ENCODE measurements around the gene DAB2. TPM values are rescaled to one million over a fixed set of nuclear protein-coding genes. Genes with fewer than 3 reads are reported as not detected.
"Not testable (repeated sequence)": the region's sequence is repeated elsewhere in the genome, so short reads cannot be mapped to it uniquely, and the experiment has no call there.

Gene DAB2
- total RNA-seq, 2 experiments from 2014 or later: not detected

DNA sequence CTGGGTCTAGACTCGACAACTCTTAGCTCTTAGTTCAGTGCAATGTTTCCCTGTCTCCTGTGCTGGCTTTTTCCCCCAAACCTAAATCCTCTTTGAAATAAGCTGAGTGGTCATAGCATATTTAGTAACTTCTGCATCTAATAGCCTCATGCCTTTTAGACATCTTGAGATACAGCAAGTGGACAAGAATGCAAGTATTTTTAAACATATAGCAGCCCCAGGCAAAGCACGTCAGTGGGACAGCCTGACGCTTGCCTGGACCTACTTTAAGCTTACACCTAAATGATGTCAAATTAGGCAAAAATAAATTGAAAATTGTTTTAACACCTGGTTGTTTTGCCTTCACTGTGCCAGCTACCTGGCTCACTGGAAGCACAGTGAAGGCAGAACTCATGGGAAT lies 68.5 kb downstream of the DAB2 start:
- CTCF ChIA-PET: no interaction called here
- Mint-ChIP-seq H3K36me3 (no peaks in the 10 kb centered on the region), H3K4me1 (no peaks in the 10 kb centered on the region), H3K27ac (no peak overlapping the region), H3K9me3 (ENCODE audit: low read depth) (peaks cover 12% of the 10 kb centered on the region), H3K27me3 (peaks cover 3% of the 10 kb centered on the region), H3K4me3 (no peak overlapping the region)
- DNase-seq (no peak), ATAC-seq (no peak)

DNA sequence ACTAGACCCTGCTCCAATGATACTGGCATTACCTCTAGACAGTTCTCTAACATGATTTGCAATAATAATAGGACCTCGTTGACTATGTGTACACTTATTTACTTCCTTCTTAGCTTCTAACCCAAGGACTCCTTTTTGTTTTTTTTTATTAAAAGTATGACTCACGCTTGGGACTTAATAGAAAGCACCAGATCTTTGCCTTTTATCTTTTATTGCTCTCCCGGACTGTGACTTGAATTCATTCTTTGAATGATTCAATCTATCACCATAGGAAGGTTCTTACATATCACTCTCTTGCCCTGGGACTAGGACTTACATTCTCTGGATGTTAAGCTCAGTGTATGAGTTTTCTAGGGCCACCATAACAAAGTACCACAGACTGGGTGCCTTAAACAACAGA lies 69.5 kb downstream of the DAB2 start:
- Mint-ChIP-seq H3K4me3 (no peak overlapping the region), H3K4me1 (no peaks in the 10 kb centered on the region), H3K27me3 (no peaks in the 10 kb centered on the region), H3K9me3 (ENCODE audit: low read depth) (peaks cover 12% of the 10 kb centered on the region), H3K36me3 (no peaks in the 10 kb centered on the region), H3K27ac (no peak overlapping the region)
- CTCF ChIA-PET: no interaction called here
- DNase-seq (no peak), ATAC-seq (no peak)

DNA sequence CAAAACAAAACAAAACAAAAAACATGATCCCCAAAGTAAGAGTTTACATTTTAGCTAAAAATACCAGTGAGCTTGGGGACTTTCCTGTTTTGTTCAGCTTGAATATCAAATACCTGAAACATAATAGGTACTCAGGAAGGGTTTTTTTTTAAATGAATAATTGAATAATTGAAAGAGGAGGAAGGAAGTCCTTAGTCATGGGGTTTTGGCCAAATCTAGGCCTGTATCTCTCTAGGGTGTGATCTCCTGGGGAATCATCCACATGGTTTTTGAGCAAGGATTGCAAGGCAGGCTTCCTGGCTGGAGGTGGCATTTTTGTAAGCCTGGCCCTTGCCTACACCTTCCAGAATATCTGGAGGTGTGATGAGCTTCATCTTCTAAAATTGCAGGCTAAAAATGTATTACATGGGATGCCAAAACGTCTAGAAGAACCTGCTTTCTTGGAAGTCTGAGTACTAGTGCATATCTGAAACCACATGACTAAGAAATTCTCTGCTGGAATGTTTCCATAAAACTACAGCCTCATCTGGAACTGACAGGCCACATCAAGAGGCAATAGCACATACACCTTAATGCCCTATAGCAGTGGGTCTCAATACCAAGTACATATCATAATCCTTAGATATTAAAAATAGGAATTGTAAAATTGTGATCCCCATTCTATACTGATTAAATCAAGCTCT lies 70.9 kb downstream of the DAB2 start:
- Mint-ChIP-seq H3K27me3 (no peaks in the 10 kb centered on the region), H3K27ac (no peak overlapping the region), H3K4me1 (no peaks in the 10 kb centered on the region), H3K9me3 (ENCODE audit: low read depth) (peaks cover 18% of the 10 kb centered on the region), H3K4me3 (no peak overlapping the region), H3K36me3 (no peaks in the 10 kb centered on the region)
- no peak for ATAC-seq
- CTCF ChIA-PET: no interaction called here
- DNase-seq: no peak

DNA sequence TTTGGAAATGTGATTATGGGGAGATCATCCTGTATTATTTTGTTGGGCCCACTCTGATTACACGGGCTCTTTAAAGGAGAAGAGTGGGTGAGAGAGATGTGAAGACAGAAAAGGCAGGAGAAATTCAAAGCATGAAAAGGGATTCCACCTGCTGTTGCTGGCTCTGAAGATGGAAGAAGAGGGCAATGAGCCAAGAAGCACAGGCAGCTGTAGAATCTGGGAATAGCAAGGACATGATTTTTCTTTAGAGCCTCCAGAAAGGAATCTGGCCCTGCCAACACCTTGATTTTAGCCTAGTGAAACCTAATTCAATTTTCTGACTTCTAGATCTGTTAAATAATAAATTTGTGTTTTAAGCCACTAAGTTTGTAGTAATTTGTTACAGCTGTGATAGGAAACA lies 71.8 kb downstream of the DAB2 start:
- Mint-ChIP-seq H3K36me3 (no peaks in the 10 kb centered on the region), H3K27me3 (no peaks in the 10 kb centered on the region), H3K4me3 (no peak overlapping the region), H3K27ac (no peak overlapping the region), H3K9me3 (ENCODE audit: low read depth) (peaks cover 16% of the 10 kb centered on the region), H3K4me1 (no peaks in the 10 kb centered on the region)
- CTCF ChIA-PET: no interaction called here
- DNase-seq: no peak
- no peak for ATAC-seq

DNA sequence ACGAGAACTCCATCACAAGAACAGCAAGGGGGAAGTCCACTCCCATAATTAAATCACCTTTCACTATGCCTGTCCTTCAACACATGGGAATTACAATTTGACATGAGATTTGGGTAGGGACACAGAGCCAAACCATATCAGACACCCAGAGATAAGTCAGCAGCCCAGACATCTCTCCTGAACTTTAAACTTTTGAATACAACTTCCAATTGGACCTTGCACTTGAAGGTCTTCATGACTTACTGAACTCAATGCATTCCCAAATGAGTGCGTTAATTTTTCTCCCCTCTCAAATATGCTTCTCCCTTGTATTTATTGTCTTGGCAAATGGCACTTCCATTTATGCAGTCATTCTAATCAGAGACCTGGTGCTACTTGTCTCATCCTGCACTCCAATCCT lies 72.6 kb downstream of the DAB2 start:
- Mint-ChIP-seq H3K36me3 (no peaks in the 10 kb centered on the region), H3K4me3 (no peak overlapping the region), H3K9me3 (ENCODE audit: low read depth) (peaks cover 16% of the 10 kb centered on the region), H3K27me3 (no peaks in the 10 kb centered on the region), H3K4me1 (no peaks in the 10 kb centered on the region), H3K27ac (no peak overlapping the region)
- CTCF ChIA-PET: no interaction called here
- DNase-seq (no peak), ATAC-seq (no peak)

DNA sequence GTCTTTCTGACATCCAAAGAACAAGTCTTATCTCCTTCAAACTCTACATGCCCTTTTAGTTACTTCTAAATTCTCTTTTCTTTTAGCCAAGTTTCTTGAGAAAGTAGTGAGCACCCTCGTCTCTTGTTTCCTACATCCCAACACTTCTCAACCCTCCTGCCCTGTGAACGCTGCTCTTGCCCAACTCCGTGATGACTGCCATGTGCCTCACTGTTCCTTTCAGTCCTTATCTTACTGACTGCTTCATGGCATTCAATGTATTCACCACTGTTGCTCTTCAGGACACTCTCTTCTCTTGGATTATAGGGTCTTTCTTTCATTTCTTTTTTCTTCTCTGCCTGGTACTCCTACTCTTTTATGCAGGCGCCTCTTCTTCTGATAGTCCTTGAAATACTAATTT lies 75.3 kb downstream of the DAB2 start:
- Mint-ChIP-seq H3K27me3 (peaks cover 7% of the 10 kb centered on the region), H3K36me3 (no peaks in the 10 kb centered on the region), H3K4me1 (no peaks in the 10 kb centered on the region), H3K4me3 (no peak overlapping the region), H3K27ac (no peak overlapping the region), H3K9me3 (ENCODE audit: low read depth) (peaks cover 16% of the 10 kb centered on the region)
- CTCF ChIA-PET: no interaction called here
- no peak for ATAC-seq
- no peak for DNase-seq

DNA sequence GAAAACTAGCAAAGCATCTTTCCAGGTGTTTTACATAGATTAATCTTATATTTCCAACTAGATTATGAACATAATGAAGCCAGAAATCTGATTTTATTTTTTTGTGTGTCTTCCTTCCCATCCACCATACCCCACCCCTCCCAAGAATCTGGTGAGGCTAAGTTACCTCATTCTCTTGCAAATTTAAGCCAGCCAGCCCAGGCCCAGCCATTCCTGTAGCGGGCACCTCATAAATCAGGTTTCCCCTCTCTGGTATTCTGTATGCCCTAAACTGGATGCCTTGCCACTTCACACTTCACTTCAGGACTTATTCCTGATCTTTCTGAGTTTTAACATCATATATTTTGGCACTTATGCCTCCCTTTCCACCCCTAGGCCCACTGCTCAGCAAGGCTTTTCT lies 82.3 kb downstream of the DAB2 start:
- H3K4me3 Mint-ChIP-seq: no peak overlapping the region
- CTCF ChIA-PET: no interaction called here
- ATAC-seq (no peak), DNase-seq (no peak)
- peaks cover 15% of the 10 kb centered on the region for H3K27me3 Mint-ChIP-seq
- no peaks in the 10 kb centered on the region for H3K4me1 Mint-ChIP-seq
- no peaks in the 10 kb centered on the region for H3K36me3 Mint-ChIP-seq
- no peaks in the 10 kb centered on the region for H3K9me3 Mint-ChIP-seq (ENCODE audit: low read depth)
- no peak overlapping the region for H3K27ac Mint-ChIP-seq

DNA sequence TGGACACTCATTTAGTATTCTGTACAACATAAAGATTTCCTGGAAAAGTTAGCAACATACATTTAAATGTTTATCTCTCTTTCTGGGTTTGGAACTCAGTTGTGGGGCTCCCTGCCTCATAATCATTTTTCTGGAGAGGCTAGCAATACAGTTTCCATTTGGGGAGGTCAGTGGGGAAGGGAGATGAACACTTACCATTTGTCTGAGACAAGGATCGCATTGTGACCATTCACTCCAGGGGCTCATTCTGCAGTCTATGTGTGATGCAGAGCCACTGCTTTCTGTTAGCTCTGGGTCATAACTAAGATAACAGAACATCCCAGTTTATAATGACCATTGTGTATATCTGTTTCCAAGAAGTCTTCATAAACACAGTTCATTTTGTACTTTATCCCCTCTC lies 82.9 kb downstream of the DAB2 start:
- H3K9me3 Mint-ChIP-seq (ENCODE audit: low read depth): no peaks in the 10 kb centered on the region
- DNase-seq (no peak), ATAC-seq (no peak)
- H3K4me1 Mint-ChIP-seq: no peaks in the 10 kb centered on the region
- no peaks in the 10 kb centered on the region for H3K36me3 Mint-ChIP-seq
- no peak overlapping the region for H3K27ac Mint-ChIP-seq
- CTCF ChIA-PET: no interaction called here
- no peak overlapping the region for H3K4me3 Mint-ChIP-seq
- peaks cover 15% of the 10 kb centered on the region for H3K27me3 Mint-ChIP-seq

DNA sequence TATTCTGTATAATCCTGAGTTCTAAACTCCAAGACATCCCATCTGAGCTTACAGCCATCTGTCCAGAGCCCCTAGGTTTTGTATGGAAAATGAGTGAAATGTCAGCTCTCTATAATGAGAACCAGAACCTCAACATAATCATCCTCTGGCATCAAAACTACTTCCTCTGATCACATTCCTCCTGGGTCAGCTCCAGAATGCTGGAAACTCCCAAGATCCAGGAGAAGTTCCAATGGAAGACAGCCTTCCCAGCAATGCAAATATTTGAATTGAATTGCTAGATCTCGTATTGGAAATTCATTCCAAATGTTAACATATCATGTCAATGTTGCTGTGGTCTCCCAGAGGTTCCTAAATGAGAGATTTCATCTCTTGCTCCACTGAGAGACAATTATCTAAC lies 84.3 kb downstream of the DAB2 start:
- Mint-ChIP-seq H3K4me1 (no peaks in the 10 kb centered on the region), H3K9me3 (ENCODE audit: low read depth) (no peaks in the 10 kb centered on the region), H3K27ac (no peak overlapping the region), H3K27me3 (peaks cover 12% of the 10 kb centered on the region), H3K36me3 (no peaks in the 10 kb centered on the region), H3K4me3 (no peak overlapping the region)
- DNase-seq (no peak), ATAC-seq (no peak)
- CTCF ChIA-PET: no interaction called here

DNA sequence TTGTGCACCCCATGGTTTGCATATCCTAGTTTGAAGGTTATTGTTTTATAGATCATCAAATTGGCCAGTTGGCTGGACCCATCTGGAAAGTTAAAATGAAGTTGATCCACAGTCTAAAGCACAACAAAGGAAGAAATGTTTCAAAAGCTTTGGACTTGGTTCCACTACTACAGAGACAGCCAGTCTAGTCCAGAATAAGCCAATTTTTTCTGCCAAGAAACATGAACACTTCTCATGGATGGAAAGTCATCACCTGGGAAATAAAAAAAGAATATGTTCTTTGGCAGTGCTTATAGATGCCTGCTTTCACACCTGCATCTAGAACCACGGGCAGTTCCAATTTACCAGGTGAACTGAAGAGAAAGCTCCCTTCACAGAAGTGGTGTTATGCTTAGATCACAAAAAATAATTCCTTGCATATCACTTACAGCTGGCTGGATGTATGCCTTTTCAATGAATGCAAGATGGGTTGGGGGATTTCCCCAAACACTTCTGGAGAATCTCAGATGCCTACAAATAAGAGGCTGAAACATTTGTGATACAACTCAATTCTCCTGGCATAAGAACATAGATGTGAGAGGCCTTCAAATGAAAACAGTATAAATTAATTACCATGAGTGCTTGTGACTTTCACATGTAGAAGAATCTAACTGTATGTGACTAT lies 87.4 kb downstream of the DAB2 start:
- peaks cover 4% of the 10 kb centered on the region for H3K27me3 Mint-ChIP-seq
- ATAC-seq: no peak
- CTCF ChIA-PET: no interaction called here

DNA sequence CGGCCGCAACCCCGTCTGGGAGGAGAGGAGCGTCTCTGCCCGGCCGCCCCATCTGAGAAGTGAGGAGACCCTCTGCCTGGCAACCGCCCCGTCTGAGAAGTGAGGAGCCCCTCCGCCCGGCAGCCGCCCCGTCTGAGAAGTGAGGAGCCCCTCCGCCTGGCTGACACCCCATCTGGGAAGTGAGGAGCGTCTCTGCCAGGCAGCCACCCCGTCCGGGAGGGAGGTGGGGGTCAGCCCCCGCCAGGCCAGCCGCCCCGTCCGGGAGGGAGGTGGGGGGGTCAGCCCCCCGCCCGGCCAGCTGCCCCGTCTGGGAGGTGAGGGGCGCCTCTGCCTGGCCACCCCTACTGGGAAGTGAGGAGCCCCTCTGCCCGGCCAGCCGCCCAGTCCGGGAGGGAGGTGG lies 90.5 kb downstream of the DAB2 start:
- CTCF ChIA-PET; ATAC-seq; DNase-seq; H3K36me3 Mint-ChIP-seq; H3K9me3 Mint-ChIP-seq (ENCODE audit: low read depth); H3K4me3 Mint-ChIP-seq; H3K4me1 Mint-ChIP-seq; H3K27me3 Mint-ChIP-seq; H3K27ac Mint-ChIP-seq: not testable (repeated sequence)

More for the DNA sequence above, 87.4 kb downstream of the DAB2 start:
- no peak for DNase-seq
- Mint-ChIP-seq H3K36me3 (no peaks in the 10 kb centered on the region), H3K4me1 (no peaks in the 10 kb centered on the region), H3K4me3 (no peak overlapping the region), H3K27ac (no peak overlapping the region), H3K9me3 (ENCODE audit: low read depth) (no peaks in the 10 kb centered on the region)

DNA sequence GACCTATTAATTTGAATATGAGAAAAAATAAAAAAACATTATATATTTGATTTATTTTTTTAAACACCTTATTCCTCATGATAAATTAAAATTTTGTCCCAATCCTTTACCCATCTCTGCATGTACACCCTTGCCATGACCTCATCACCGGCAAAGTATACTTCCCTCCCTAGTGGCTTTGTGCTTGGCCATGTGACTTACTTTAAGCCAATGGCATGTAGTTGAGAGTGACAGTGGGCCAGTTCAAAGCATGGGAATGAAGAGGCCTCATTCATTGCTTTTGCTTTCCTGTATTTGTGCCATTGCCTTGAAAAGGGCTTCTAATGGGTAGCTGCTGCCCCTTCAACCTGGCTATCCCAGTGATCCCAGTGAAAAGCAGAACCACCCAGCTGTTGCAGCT lies 91.7 kb downstream of the DAB2 start:
- DNase-seq (no peak), ATAC-seq (no peak)
- no peaks in the 10 kb centered on the region for H3K4me1 Mint-ChIP-seq
- no peak overlapping the region for H3K4me3 Mint-ChIP-seq
- H3K27ac Mint-ChIP-seq: no peak overlapping the region
- no peaks in the 10 kb centered on the region for H3K9me3 Mint-ChIP-seq (ENCODE audit: low read depth)
- CTCF ChIA-PET: no interaction called here
- no peaks in the 10 kb centered on the region for H3K36me3 Mint-ChIP-seq
- no peaks in the 10 kb centered on the region for H3K27me3 Mint-ChIP-seq

DNA sequence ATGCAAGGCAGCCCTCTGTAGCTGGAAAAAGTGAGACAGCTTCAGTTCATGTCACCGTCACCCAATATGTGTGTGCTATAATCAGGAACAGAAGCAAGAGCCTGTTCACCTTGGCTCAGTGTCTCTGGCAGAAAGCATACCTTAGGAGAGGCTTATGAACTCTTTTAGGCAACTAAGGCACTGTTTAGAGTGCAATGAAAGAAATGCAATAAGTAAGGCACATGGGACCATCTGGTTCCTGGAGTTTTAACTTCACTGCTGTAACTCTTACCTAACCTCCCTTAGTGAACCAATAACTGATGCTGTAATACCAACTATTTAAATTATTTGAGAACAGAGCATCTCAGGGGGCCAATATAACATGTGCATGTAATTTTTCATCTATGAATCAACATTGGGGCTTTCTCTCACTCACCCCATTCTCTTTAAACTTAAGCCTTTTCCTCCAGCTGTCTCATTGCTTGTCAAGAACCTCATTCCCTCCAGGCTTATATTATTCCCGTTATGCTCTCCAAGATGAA lies 92.9 kb downstream of the DAB2 start:
- Mint-ChIP-seq H3K27me3 (no peaks in the 10 kb centered on the region), H3K36me3 (no peaks in the 10 kb centered on the region), H3K9me3 (ENCODE audit: low read depth) (no peaks in the 10 kb centered on the region), H3K27ac (no peak overlapping the region), H3K4me1 (no peaks in the 10 kb centered on the region), H3K4me3 (no peak overlapping the region)
- DNase-seq: no peak
- ATAC-seq: no peak
- CTCF ChIA-PET: no interaction called here

DNA sequence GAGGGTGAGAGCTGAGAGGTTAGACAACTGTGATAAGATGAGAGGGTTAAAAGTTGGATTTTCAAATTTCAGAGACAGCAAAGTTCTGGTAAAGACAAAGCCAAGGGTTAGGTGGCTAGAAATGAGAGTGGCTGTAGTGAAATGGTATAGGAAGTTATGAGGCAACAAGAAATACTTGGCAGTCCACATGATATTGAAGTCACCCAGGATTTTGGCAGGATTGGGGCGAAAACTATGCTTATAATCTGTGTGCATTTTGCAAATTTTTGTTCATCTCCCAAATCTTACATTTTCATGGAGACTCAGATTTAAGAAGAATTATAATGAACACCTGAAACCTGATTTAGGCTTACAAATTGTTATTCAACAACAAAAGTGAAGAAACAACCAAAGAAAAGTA lies 96.0 kb downstream of the DAB2 start:
- H3K4me3 Mint-ChIP-seq: no peak overlapping the region
- CTCF ChIA-PET: no interaction called here
- DNase-seq (no peak), ATAC-seq (no peak)
- no peak overlapping the region for H3K27ac Mint-ChIP-seq
- peaks cover 5% of the 10 kb centered on the region for H3K27me3 Mint-ChIP-seq
- H3K9me3 Mint-ChIP-seq (ENCODE audit: low read depth): no peaks in the 10 kb centered on the region
- H3K36me3 Mint-ChIP-seq: no peaks in the 10 kb centered on the region
- no peaks in the 10 kb centered on the region for H3K4me1 Mint-ChIP-seq
